GM12878 (cell line): ENCODE measurements around the gene SMIM32. TPM values are rescaled to one million over a fixed set of nuclear protein-coding genes. Genes with fewer than 3 reads are reported as not detected.

Experiments used
- ATAC-seq: fragments of 200-7000 bp; cut with Tn5 transposase; 3 replicates; pipeline ENCODE4 v1.9.1; 2020; ENCODE audit warnings: mild to moderate bottlenecking, moderate library complexity
- BruUV-seq: library from RNA; stranded (reverse); fragments of 400-500 nt; replicated peaks from 2 replicates; lab custom pipeline; 2021; lab: Mats Ljungman, UMichigan
- CTCF ChIA-PET: fragments of 300-600 bp; sonication (Branson Sonifier 250); formaldehyde crosslinking; extraction: SDS; loops from one replicate; lab custom pipeline; 2021; ENCODE audit warnings: inconsistent platforms; lab: Yijun Ruan, JAX
- POLR2A ChIA-PET: fragments of 350-600 bp; formaldehyde crosslinking; extraction: SDS; loops from one replicate; lab custom pipeline; 2021; ENCODE audit warnings: inconsistent platforms; lab: Charles Lee
- RAD21 ChIA-PET: fragments of 300-600 bp; sonication (Branson Sonifier 250); formaldehyde crosslinking; loops from one replicate; lab custom pipeline; 2023; ENCODE audit warnings: antibody characterized with exemption; ENCODE audit not compliant: unreplicated experiment; lab: Charles Lee
- SMC1A ChIA-PET: fragments of 300-600 bp; sonication (Branson Sonifier 250); formaldehyde crosslinking; loops from one replicate; lab custom pipeline; 2023; ENCODE audit not compliant: unreplicated experiment, uncharacterized antibody; lab: Charles Lee
- DNase-seq: peaks from one replicate; pipeline ENCODE4 v3.0.0-alpha.2; 2011; ENCODE audit warnings: low read depth, low spot score
- FAIRE-seq: peaks from 3 replicates; lab custom pipeline; 2011; peaks lifted over from hg19 to GRCh38; lab: Jason Lieb, UNC
- H2AFZ ChIP-seq: 2 replicates; pipeline ENCODE4 v1.6.0; 2011; ENCODE audit warnings: low read depth, low read length, control low read depth; ENCODE audit not compliant: control insufficient read depth
- H3K27ac ChIP-seq: 2 replicates; pipeline ENCODE4 v1.5.1; 2011; ENCODE audit warnings: control low read depth; ENCODE audit not compliant: control insufficient read depth, insufficient read depth
- H3K27me3 ChIP-seq, 2 experiments: replicated peaks in 1 of 2; 2 replicates each; pipeline versions ENCODE4 v1.6.0 to v1.6.1; 2011; ENCODE audit warnings: low read length in 1 of 2; ENCODE audit not compliant: control insufficient read depth in 2 of 2, insufficient read depth in 2 of 2
- H3K36me3 ChIP-seq, 2 experiments: 2 replicates each; pipeline ENCODE4 v1.5.1; 2011; ENCODE audit warnings: low read length in 1 of 2; ENCODE audit not compliant: control insufficient read depth in 2 of 2, insufficient read depth in 2 of 2
- H3K4me1 ChIP-seq: 2 replicates; pipeline ENCODE4 v1.6.1; 2011; ENCODE audit warnings: mild to moderate bottlenecking, low read length, moderate library complexity, mixed read lengths; ENCODE audit not compliant: control insufficient read depth, insufficient read depth
- H3K4me2 ChIP-seq: 2 replicates; pipeline ENCODE4 v1.6.0; 2011; ENCODE audit warnings: control low read depth; ENCODE audit not compliant: control insufficient read depth, insufficient read depth
- H3K4me3 ChIP-seq: fragments of 200-600 bp; sonication (generic); 2 replicates; pipeline ENCODE4 v1.5.1; 2016
- H3K79me2 ChIP-seq: 2 replicates; pipeline ENCODE4 v1.6.0; 2011; ENCODE audit warnings: low read length; ENCODE audit not compliant: control insufficient read depth, insufficient read depth
- H3K9ac ChIP-seq: 2 replicates; pipeline ENCODE4 v1.8.0; 2011; ENCODE audit warnings: low read length, control low read depth, mixed read lengths; ENCODE audit not compliant: control insufficient read depth, insufficient read depth
- H3K9me3 ChIP-seq: replicated peaks from 3 replicates; pipeline ENCODE4 v1.5.1; 2011; ENCODE audit warnings: mild to moderate bottlenecking, low read length; ENCODE audit not compliant: control insufficient read depth, insufficient read depth
- H4K20me1 ChIP-seq: 2 replicates; pipeline ENCODE4 v1.6.0; 2011; ENCODE audit not compliant: control insufficient read depth, insufficient read depth
- BCL3 ChIP-seq: IDR thresholded peaks from 2 replicates; pipeline ENCODE4 v1.6.1; 2011; ENCODE audit warnings: borderline replicate concordance, low read depth, mild to moderate bottlenecking, moderate library complexity, low read length; ENCODE audit not compliant: insufficient read depth, poor library complexity, severe bottlenecking
- BRCA1 ChIP-seq: IDR thresholded peaks from 2 replicates; pipeline ENCODE4 v1.6.1; 2011; ENCODE audit warnings: low read depth, low read length, improper control_type of control experiment
- E2F8 ChIP-seq: fragments of 450-650 bp; IDR thresholded peaks from 2 replicates; pipeline ENCODE4 v1.6.1; 2018; ENCODE audit warnings: mild to moderate bottlenecking, low read depth, moderate library complexity; ENCODE audit not compliant: partially characterized antibody
- EP300 ChIP-seq, 2 experiments: fragments of 150-350 bp in 1 of 2; IDR thresholded peaks; 2 replicates each; pipeline ENCODE4 v1.6.1; 2011 to 2012; ENCODE audit warnings: low read depth in 2 of 2, low read length in 2 of 2, borderline replicate concordance in 1 of 2, improper control_type of control experiment in 1 of 2, inconsistent platforms in 1 of 2; ENCODE audit not compliant: control insufficient read depth in 1 of 2
- FOXK2 ChIP-seq: fragments of 450-650 bp; IDR thresholded peaks from 2 replicates; pipeline ENCODE4 v1.6.1; 2017; ENCODE audit warnings: mild to moderate bottlenecking, moderate library complexity
- FOXM1 ChIP-seq: IDR thresholded peaks from 2 replicates; pipeline ENCODE4 v1.6.1; 2012; ENCODE audit warnings: low read depth, mild to moderate bottlenecking, inconsistent platforms, low read length, moderate library complexity
- KAT2A ChIP-seq: conservative IDR thresholded peaks from 2 replicates; pipeline ENCODE4 v1.6.1; 2011; ENCODE audit warnings: low read depth, low read length; ENCODE audit not compliant: control insufficient read depth
- NR2C1 ChIP-seq: fragments of 450-650 bp; IDR thresholded peaks from 2 replicates; pipeline ENCODE4 v1.6.1; 2017; ENCODE audit warnings: antibody characterized with exemption, mild to moderate bottlenecking, moderate library complexity
- NR2F1 ChIP-seq: fragments of 450-650 bp; conservative IDR thresholded peaks from 2 replicates; pipeline ENCODE4 v1.6.1; 2017; ENCODE audit warnings: mild to moderate bottlenecking
- POLR2AphosphoS2 ChIP-seq: IDR thresholded peaks from 2 replicates; pipeline ENCODE4 v1.6.1; 2011; ENCODE audit warnings: low read depth, mild to moderate bottlenecking, low read length, improper control_type of control experiment, moderate library complexity
- SMC3 ChIP-seq: IDR thresholded peaks from 2 replicates; pipeline ENCODE4 v1.6.1; 2011; ENCODE audit warnings: low read length, improper control_type of control experiment, borderline replicate concordance
- SP1 ChIP-seq: IDR thresholded peaks from one replicate; pipeline ENCODE4 v1.6.1; 2011; ENCODE audit warnings: low read depth, low read length
- SREBF1 ChIP-seq: IDR thresholded peaks from 2 replicates; pipeline ENCODE4 v1.6.1; 2012; ENCODE audit warnings: mild to moderate bottlenecking, low read length
- SUPT20H ChIP-seq: IDR thresholded peaks from 2 replicates; pipeline ENCODE4 v1.6.1; 2011; ENCODE audit warnings: low read depth, mild to moderate bottlenecking, low read length, moderate library complexity, borderline replicate concordance; ENCODE audit not compliant: control insufficient read depth
- ZSCAN29 ChIP-seq: fragments of 450-650 bp; IDR thresholded peaks from 2 replicates; pipeline ENCODE4 v1.6.1; 2017; ENCODE audit warnings: mild to moderate bottlenecking, moderate library complexity
- WGBS: methylation state at CpG from one replicate; pipeline ENCODE4 v1.1.6; 2016; ENCODE audit warnings: low lambda C conversion rate; ENCODE audit not compliant: insufficient replicate concordance, insufficient coverage; ENCODE audit errors: missing lambda C conversion rate; 5-methylcytosine and 5-hydroxymethylcytosine counted together
- in situ Hi-C: fragments of 300-500 bp; cut with MboI; formaldehyde crosslinking; loops from 9 replicates; pipeline ENCODE4 v1.14.3; 2018; ENCODE audit warnings: mixed read lengths
- intact Hi-C: fragments of 100-400 bp; cut with micrococcal nuclease; formaldehyde crosslinking; loops from one replicate; pipeline ENCODE4 v1.14.2; 2022; ENCODE audit not compliant: unreplicated experiment
- polyA plus RNA-seq, 11 experiments: library from polyadenylated mRNA; depleted of rRNA in 4 of 11; unstranded in 6 of 11; stranded (reverse) in 5 of 11; fragments of >200 nt; fragmentation: Nextera tagmentation in 4 of 11; fragmentation: Illumina TruSeq in 1 of 11; extraction: Ambion mirVana in 4 of 11; extraction: Trizol in 1 of 11; gene quantifications; 1 replicate in 1 of 11; 2 replicates in 10 of 11; pipeline versions ENCODE4 v1.2.1 to v1.2.3, GENCODE V29; 2011 to 2016; ENCODE audit warnings: inconsistent platforms in 2 of 11, missing spikeins in 2 of 11, low read depth in 1 of 11
- total RNA-seq, 4 experiments: library from RNA; depleted of rRNA in 3 of 4; stranded (reverse); fragments of >200 nt in 3 of 4; fragmentation: Illumina TruSeq in 1 of 4; extraction: Trizol in 1 of 4; gene quantifications; 2 replicates each; pipeline versions ENCODE4 v1.2.1 to v1.2.3, GENCODE V29; 2013 to 2021

SMIM32 gene
- total and polyA plus RNA-seq, 10 of the 15 experiments (the other 5 are each of a cell fraction or from before 2014, with no cell fraction given) = not detected

- H3K4me1 ChIP-seq = no peaks in the 10 kb centered on the region
- BruUV-seq = TSS peak; percentile 10
- H3K4me2 ChIP-seq = no peak overlapping the region
- ATAC-seq = no peak
- no peaks in the 10 kb centered on the region for H3K27me3 ChIP-seq
- TF ChIP-seq EP300 (IDR thresholded peaks at IDR 0.05; ENCODE audit: borderline replicate concordance in 1 of 2, control insufficient read depth in 1 of 2, low read depth in 2 of 2, low read length in 2 of 2) (no peak), BRCA1 (no peak), ZSCAN29 (no peak), SREBF1 (no peak), KAT2A (no peak), FOXM1 (no peak), E2F8 (no peak), NR2C1 (no peak), POLR2AphosphoS2 (no peak), FOXK2 (no peak), SP1 (no peak), SMC3 (no peak), BCL3 (no peak), SUPT20H (no peak), NR2F1 (no peak)
- WGBS = 80% methylated on average over 5 of the region's 5 CpGs
- no peaks in the 10 kb centered on the region for H3K9me3 ChIP-seq
- no peak overlapping the region for H3K9ac ChIP-seq
- no peak overlapping the region for H3K4me3 ChIP-seq
- ChIA-PET SMC1A (interaction anchor here (0.9 to 1.3 kb wide), 3 partner anchors 9 to 123 kb away, joined by 3 to 8 read pairs (median 3); no protein-coding TSS in a partner anchor), RAD21 (no interaction called here), POLR2A (no interaction called here), CTCF (interaction anchor here (1.8 to 4.3 kb wide), 2 partner anchors 26 to 122 kb away, joined by 6 to 13 read pairs; no protein-coding TSS in a partner anchor)
- no peak for DNase-seq
- no peak for FAIRE-seq
- no peaks in the 10 kb centered on the region for H3K79me2 ChIP-seq
- no peak overlapping the region for H3K27ac ChIP-seq
- no peaks in the 10 kb centered on the region for H3K36me3 ChIP-seq
- no peaks in the 10 kb centered on the region for H4K20me1 ChIP-seq
- in situ Hi-C loops (no loop called here), intact Hi-C loops (no loop called here)
- no peak overlapping the region for H2AFZ ChIP-seq
These were observed 6.8 kb downstream of the SMIM32 start for GRCh38 chr5:136185974-136186665.
